Panc1 (cell line): ENCODE results near the gene CTSD. TPM values are rescaled to one million over a fixed set of nuclear protein-coding genes. Genes with fewer than 3 reads are reported as not detected.

Experiments
- ATAC-seq: fragments of 200-7000 bp; cut with Tn5 transposase; 2 replicates; pipeline ENCODE4 v1.9.1; 2020; ENCODE audit warnings: mild to moderate bottlenecking, moderate library complexity
- BruUV-seq: library from RNA; stranded (reverse); fragments of 400-500 nt; replicated peaks from 2 replicates; lab custom pipeline; 2021; lab: Mats Ljungman, UMichigan
- CTCF ChIA-PET: fragments of 300-600 bp; sonication (Branson Sonifier 250); formaldehyde crosslinking; loops from one replicate; lab custom pipeline; 2022; ENCODE audit warnings: antibody characterized with exemption; lab: Charles Lee
- POLR2A ChIA-PET: fragments of 300-600 bp; sonication (Branson Sonifier 250); formaldehyde crosslinking; loops from one replicate; lab custom pipeline; 2022; ENCODE audit warnings: antibody characterized with exemption; lab: Charles Lee
- DNase-seq: peaks from one replicate; pipeline ENCODE4 v3.0.0-alpha.2; 2010; ENCODE audit warnings: low read depth, low spot score
- H3K27ac ChIP-seq: 2 replicates; pipeline ENCODE4 v1.5.1; 2011; ENCODE audit warnings: mild to moderate bottlenecking, low read length, inconsistent platforms
- H3K27me3 ChIP-seq: fragments of 200-500 bp; sonication (Bioruptor generic); 2 replicates; pipeline ENCODE4 v1.6.0; 2014; ENCODE audit warnings: low read length, inconsistent platforms; ENCODE audit not compliant: control insufficient read depth, insufficient read depth
- H3K36me3 ChIP-seq: fragments of 200-500 bp; sonication (Bioruptor generic); 2 replicates; pipeline ENCODE4 v1.5.1; 2014; ENCODE audit warnings: inconsistent platforms, mild to moderate bottlenecking, low read length, moderate library complexity; ENCODE audit not compliant: control insufficient read depth, insufficient read depth
- H3K4me1 ChIP-seq: 2 replicates; pipeline ENCODE4 v1.5.1; 2011; ENCODE audit warnings: inconsistent platforms, mild to moderate bottlenecking, low read length, moderate library complexity; ENCODE audit not compliant: control insufficient read depth, insufficient read depth
- H3K4me3 ChIP-seq, 2 experiments: 2 replicates each; pipeline ENCODE4 v1.5.1; 2011 to 2012; ENCODE audit warnings: low read depth in 2 of 2, low read length in 2 of 2, mild to moderate bottlenecking in 2 of 2, inconsistent platforms in 1 of 2, moderate library complexity in 1 of 2
- H3K9me3 ChIP-seq: fragments of 200-500 bp; sonication (Bioruptor generic); 2 replicates; pipeline ENCODE4 v1.5.1; 2014; ENCODE audit warnings: low read depth, mild to moderate bottlenecking, inconsistent platforms, low read length, moderate library complexity; ENCODE audit not compliant: control insufficient read depth, insufficient read depth
- CTCF ChIP-seq: fragments of 450-650 bp; IDR thresholded peaks from 2 replicates; pipeline ENCODE4 v1.5.1; 2017; ENCODE audit warnings: mild to moderate bottlenecking
- POLR2AphosphoS5 ChIP-seq: IDR thresholded peaks from 2 replicates; pipeline ENCODE4 v1.6.1; 2012; ENCODE audit warnings: mild to moderate bottlenecking, low read depth, low read length, moderate library complexity
- REST ChIP-seq, 2 experiments: IDR thresholded peaks; 2 replicates each; pipeline ENCODE4 v1.6.1; 2011 to 2012; ENCODE audit warnings: low read depth in 2 of 2, control low read depth in 1 of 2, low read length in 1 of 2, mild to moderate bottlenecking in 1 of 2, moderate library complexity in 1 of 2; ENCODE audit not compliant: insufficient read depth in 1 of 2
- SIN3A ChIP-seq: IDR thresholded peaks from 2 replicates; pipeline ENCODE4 v1.6.1; 2012; ENCODE audit warnings: low read depth, mild to moderate bottlenecking, low read length, moderate library complexity, borderline replicate concordance; ENCODE audit not compliant: insufficient read depth
- TCF7L2 ChIP-seq: IDR thresholded peaks from 2 replicates; pipeline ENCODE4 v1.6.1; 2011; ENCODE audit warnings: mild to moderate bottlenecking, low read depth, low read length, inconsistent platforms
- in situ Hi-C: cut with HindIII; loops from 2 replicates; pipeline ENCODE4 v1.10.0; 2016; ENCODE audit warnings: low sequenced_read_pairs, low pct_unique_long_range_greater_than_20kb
- intact Hi-C: fragments of 100-400 bp; cut with micrococcal nuclease; formaldehyde crosslinking; loops from one replicate; pipeline ENCODE4 v1.10.0; 2022; ENCODE audit not compliant: unreplicated experiment
- total RNA-seq: library from RNA; stranded (reverse); gene quantifications from one replicate; pipeline ENCODE4 v1.2.1, GENCODE V29; 2021; ENCODE audit not compliant: unreplicated experiment

Gene CTSD
- total RNA-seq, 1 experiment from 2014 or later, result 1,813 TPM

- BruUV-seq, result no TSS peak
- H3K36me3 ChIP-seq, result peaks cover 8% of the 10 kb centered on the region; the same call in 1 of the 2 replicates
- in situ Hi-C loops, result no loop called here
Observed at GRCh38 chr11:1756791-1757771, 6.6 kb downstream of the CTSD start.

More at GRCh38 chr11:1756791-1757771, 6.6 kb downstream of the CTSD start:
- H3K4me1 ChIP-seq, result peaks cover 81% of the 10 kb centered on the region
- peak overlapping the region; percentile 60; the same call in 1 of the 2 replicates for H3K27ac ChIP-seq
- DNase-seq (no peak), ATAC-seq (no peak)
- no peaks in the 10 kb centered on the region for H3K9me3 ChIP-seq
- no peak for TF ChIP-seq TCF7L2
- TF ChIP-seq CTCF, result no peak
- TF ChIP-seq POLR2AphosphoS5, result no peak
- no peak for TF ChIP-seq SIN3A
- TF ChIP-seq REST (IDR thresholded peaks at IDR 0.05; ENCODE audit: insufficient read depth in 1 of 2, low read depth in 2 of 2, low read length in 1 of 2), result no peak
- ChIA-PET POLR2A (interaction anchor here (0.7 kb wide), 1 partner anchor 15 kb away, joined by 7 read pairs; no protein-coding TSS in a partner anchor), CTCF (no interaction called here)
- intact Hi-C loops, result no loop called here
- no peaks in the 10 kb centered on the region for H3K27me3 ChIP-seq
- H3K4me3 ChIP-seq, result no peak overlapping the region
